Pancreas (tissue), 10 donors: ENCODE data around the gene CFAP141. TPM values are rescaled to one million over a fixed set of nuclear protein-coding genes. Genes with fewer than 3 reads are reported as not detected.

Experiments used
- ATAC-seq, 4 donors: fragments of 200-7000 bp; cut with Tn5 transposase; one replicate each; pipeline versions ENCODE4 v1.8.0 to v1.9.1; 2020; ENCODE audit warnings: mild to moderate bottlenecking in 4 of 4, moderate library complexity in 4 of 4
- DNase-seq, 6 donors: peaks; one replicate each; pipeline ENCODE4 v3.0.0-alpha.2; 2020
- FAIRE-seq: peaks from 2 replicates; lab custom pipeline; 2012; peaks lifted over from hg19 to GRCh38; lab: Jason Lieb, UNC
- H3K27ac ChIP-seq, 4 donors: fragments of 200-600 bp; sonication (generic); 1 replicate in 3 of 4; 2 replicates in 1 of 4; pipeline versions ENCODE4 v1.5.0 to v1.8.0; 2020
- H3K27me3 ChIP-seq, 4 donors: fragments of 200-600 bp; one replicate each; pipeline ENCODE4 v1.8.0; 2021
- H3K36me3 ChIP-seq, 3 donors: fragments of 200-600 bp; sonication (generic) in 1 of 3; one replicate each; pipeline versions ENCODE4 v1.5.0 to v1.8.0; 2020 to 2021
- H3K4me1 ChIP-seq, 3 donors: fragments of 200-600 bp; one replicate each; pipeline ENCODE4 v1.8.0; 2021
- H3K4me3 ChIP-seq, 4 donors: fragments of 200-600 bp; sonication (generic) in 2 of 4; one replicate each; pipeline versions ENCODE4 v1.5.0 to v1.8.0; 2020 to 2021
- H3K9me3 ChIP-seq, 4 donors: fragments of 200-600 bp; one replicate each; pipeline ENCODE4 v1.8.0; 2021
- CTCF ChIP-seq, 4 donors: fragments of 200-600 bp; sonication (generic) in 3 of 4; IDR thresholded peaks; one replicate each; pipeline versions ENCODE4 v1.5.0 to v1.8.0; 2021; ENCODE audit warnings: antibody characterized with exemption in 4 of 4
- WGBS, 2 donors: extraction: QIAGEN DNeasy Blood & Tissue Kit; methylation state at CpG; one replicate each; pipeline ENCODE4 v1.1.7; 2013; 5-methylcytosine and 5-hydroxymethylcytosine counted together
- intact Hi-C, 3 donors: fragments of 100-400 bp; cut with DNase I; formaldehyde crosslinking; loops; one replicate each; pipeline versions ENCODE4 v1.11.1 to v1.14.2; 2022
- microRNA-seq, 2 donors: library from miRNA; unstranded; fragments of <30 nt; microRNA quantifications; one replicate each; pipeline versions ENCODE4 to v1.1.0, GENCODE V29; 2019 to 2020
- polyA plus RNA-seq, 2 donors: library from polyadenylated mRNA; stranded (reverse); fragments of 200-250 nt; gene quantifications; one replicate each; pipeline ENCODE4 v1.2.3, GENCODE V29; 2013
- total RNA-seq, 6 donors: library from RNA; stranded (reverse); fragmentation: NEBNext Ultra II Directional in 4 of 6; extraction: Animal tissue kit (Norgen Biotek cat#: 25700) in 4 of 6; gene quantifications; one replicate each; pipeline versions ENCODE4 v1.2.1 to v1.2.4, GENCODE V29; 2021 to 2023
- donor health status: healthy with polysubstance abuse.
- donor health status: DM: no; HTN: no; CAD: no; lungs with moderate emphysema.
- donor health status: DM: no; HTN: no; CAD: no.
- donor health status: control.
- donor health status: control.
- donor health status: Bipolar disorder and iron deficiency.
- donor health status: DM: yes; HTN: yes; CAD: no.
- donor health status: DM: no; HTN: no; CAD: no.
- donor health status: DM: no; HTN: no; CAD: no.
- donor health status: DM: yes; HTN: yes; CAD: no.

CFAP141 gene
- total and polyA plus RNA-seq, 8 donors: 0.52 TPM; not detected in 7

- H3K4me3 ChIP-seq: no peak overlapping the region
- intact Hi-C loops: no loop called here
- FAIRE-seq (no peak), DNase-seq (no peak), ATAC-seq (no peak)
- TF ChIP-seq CTCF (IDR thresholded peaks at IDR 0.05): no peak
- no peak overlapping the region for H3K27ac ChIP-seq
- WGBS, 2 donors: 75 to 94% methylated on average over 6 of the region's 6 CpGs
- H3K36me3 ChIP-seq: peaks cover 0 to 19% (median 0%) of the 10 kb centered on the region in 3 donors
- no peaks in the 10 kb centered on the region for H3K27me3 ChIP-seq
- no peaks in the 10 kb centered on the region for H3K9me3 ChIP-seq
- H3K4me1 ChIP-seq: peaks cover 0 to 6% (median 0%) of the 10 kb centered on the region in 3 donors
Measured at GRCh38 chr1:154154053-154154452, 52.1 kb downstream of the CFAP141 start.

- Histone ChIP-seq H3K36me3 (no peaks in the 10 kb centered on the region), H3K4me3 (no peak overlapping the region), H3K27me3 (no peaks in the 10 kb centered on the region), H3K4me1 (peaks cover 0 to 6% (median 0%) of the 10 kb centered on the region in 3 donors), H3K9me3 (no peaks in the 10 kb centered on the region), H3K27ac (no peak overlapping the region)
- no peak for TF ChIP-seq CTCF (IDR thresholded peaks at IDR 0.05)
- ATAC-seq: no peak
- no peak for DNase-seq
- FAIRE-seq: no peak
- intact Hi-C loops: no loop called here
Measured at GRCh38 chr1:154151311-154151710, 54.8 kb downstream of the CFAP141 start.

Small RNA genes within 50 kb of the gene (microRNA-seq; reads per million reads assigned to microRNA genes)
- gene MIR190B: 141 to 217 reads per million in 2 donors

Other genes starting within 250 kb of the CFAP141 start
- 10 to 100 TPM; 13.4 to 27.6 (median 18.3) TPM for gene CRTC2, start 247.7 kb downstream of the CFAP141 start, total RNA-seq
- 10 to 100 TPM; 36.9 to 48.6 TPM for gene CRTC2, start 247.7 kb downstream of the CFAP141 start, polyA plus RNA-seq
- 10 to 100 TPM; 20.0 to 46.1 (median 27.0) TPM for gene SLC39A1, start 242.8 kb downstream of the CFAP141 start, total RNA-seq
- 10 to 100 TPM; 22.8 to 38.1 TPM for gene SLC39A1, start 242.8 kb downstream of the CFAP141 start, polyA plus RNA-seq
- gene CREB3L4, start 238.4 kb downstream of the CFAP141 start, total RNA-seq: 10 to 100 TPM in 2 of 6 donors, 1 to 10 TPM in 4; 6.5 to 13.2 (median 8.0) TPM
- 10 to 100 TPM; 13.3 to 19.6 TPM for gene CREB3L4, start 238.4 kb downstream of the CFAP141 start, polyA plus RNA-seq
- 100 to 1,000 TPM in 2 of 6 donors, 10 to 100 TPM in 4; 82.6 to 106 (median 95.6) TPM for gene JTB, start 228.7 kb downstream of the CFAP141 start, total RNA-seq
- 100 to 1,000 TPM; 117 to 180 TPM for gene JTB, start 228.7 kb downstream of the CFAP141 start, polyA plus RNA-seq
- 10 to 100 TPM; 36.8 to 68.8 (median 47.2) TPM for gene RAB13, start 220.0 kb downstream of the CFAP141 start, total RNA-seq
- gene RAB13, start 220.0 kb downstream of the CFAP141 start, polyA plus RNA-seq: 100 to 1,000 TPM in 1 of 2 donors, 10 to 100 TPM in 1; 82.9 to 118 TPM
- gene RPS27, start 215.6 kb downstream of the CFAP141 start, total RNA-seq: 1,000 to 10,000 TPM in 2 of 6 donors, 100 to 1,000 TPM in 4; 617 to 1,250 (median 837) TPM
- gene RPS27, start 215.6 kb downstream of the CFAP141 start, polyA plus RNA-seq: 1,000 to 10,000 TPM; 3,243 to 5,933 TPM
- under 1 TPM in 3 of 6 donors, not detected in 3; 0.04 to 0.06 (median 0.06) TPM for gene NUP210L, start 51.3 kb downstream of the CFAP141 start, total RNA-seq
- under 1 TPM in 1 of 2 donors, not detected in 1; 0.02 TPM for gene NUP210L, start 51.3 kb downstream of the CFAP141 start, polyA plus RNA-seq
- gene TPM3, start 14.2 kb downstream of the CFAP141 start, total RNA-seq: 100 to 1,000 TPM in 2 of 6 donors, 10 to 100 TPM in 4; 49.0 to 158 (median 90.2) TPM
- 100 to 1,000 TPM in 1 of 2 donors, 10 to 100 TPM in 1; 47.7 to 116 TPM for gene TPM3, start 14.2 kb downstream of the CFAP141 start, polyA plus RNA-seq
- gene UBAP2L, start 14.6 kb upstream of the CFAP141 start, total RNA-seq: 10 to 100 TPM; 32.7 to 69.8 (median 46.9) TPM
- 10 to 100 TPM; 50.5 to 58.1 TPM for gene UBAP2L, start 14.6 kb upstream of the CFAP141 start, polyA plus RNA-seq
- 10 to 100 TPM; 36.7 to 61.1 (median 50.0) TPM for gene HAX1, start 66.3 kb upstream of the CFAP141 start, total RNA-seq
- 10 to 100 TPM; 95.2 to 96.2 TPM for gene HAX1, start 66.3 kb upstream of the CFAP141 start, polyA plus RNA-seq
- gene AQP10, start 114.8 kb upstream of the CFAP141 start, total RNA-seq: under 1 TPM in 1 of 6 donors, not detected in 5; 0.09 TPM
- under 1 TPM in 1 of 2 donors, not detected in 1; 0.07 TPM for gene AQP10, start 114.8 kb upstream of the CFAP141 start, polyA plus RNA-seq
- 10 to 100 TPM in 1 of 6 donors, 1 to 10 TPM in 5; 3.7 to 14.4 (median 6.1) TPM for gene ATP8B2, start 119.2 kb upstream of the CFAP141 start, total RNA-seq
- 1 to 10 TPM; 6.2 to 9.9 TPM for gene ATP8B2, start 119.2 kb upstream of the CFAP141 start, polyA plus RNA-seq
- gene IL6R, start 199.0 kb upstream of the CFAP141 start, total RNA-seq: 10 to 100 TPM in 2 of 6 donors, 1 to 10 TPM in 4; 2.2 to 12.9 (median 7.1) TPM
- gene IL6R, start 199.0 kb upstream of the CFAP141 start, polyA plus RNA-seq: 10 to 100 TPM in 1 of 2 donors, 1 to 10 TPM in 1; 4.3 to 10.3 TPM